NCI-H128 (cell line): ENCODE results near the gene TAC4.
A peak's percentile ranks its signal among the peaks of the same experiment; 100 is the strongest.

Source experiments
- DNase-seq: peaks from one replicate; lab custom pipeline; 2025; ENCODE audit not compliant: unreplicated experiment; lab: John Stamatoyannopoulos, UW

Gene TAC4

DNA sequence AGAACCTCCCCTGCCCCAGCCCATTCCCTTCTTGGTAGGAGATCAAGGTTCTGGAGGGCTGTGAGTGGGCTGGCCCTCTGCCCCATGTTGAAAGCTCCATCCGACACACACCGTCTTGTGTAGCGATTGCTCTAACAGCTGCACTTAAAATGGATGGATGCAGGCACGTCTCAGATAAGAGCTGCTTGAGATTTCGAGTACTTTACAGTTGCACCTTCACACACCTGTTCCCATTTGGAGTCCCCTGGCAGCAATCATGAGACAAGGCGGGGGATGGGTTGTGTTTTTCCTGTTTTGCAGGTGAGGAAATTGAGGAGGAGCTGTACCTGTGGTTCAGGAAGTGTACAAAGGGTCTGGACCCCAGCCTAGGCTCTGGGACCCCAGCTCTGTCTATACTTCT is 25.6 kb upstream of the TAC4 start:
- DNase-seq: peak; percentile 57

GRCh38 chr17:49872754-49873377 is 25.0 kb upstream of the TAC4 start:
- no peak for DNase-seq

DNA sequence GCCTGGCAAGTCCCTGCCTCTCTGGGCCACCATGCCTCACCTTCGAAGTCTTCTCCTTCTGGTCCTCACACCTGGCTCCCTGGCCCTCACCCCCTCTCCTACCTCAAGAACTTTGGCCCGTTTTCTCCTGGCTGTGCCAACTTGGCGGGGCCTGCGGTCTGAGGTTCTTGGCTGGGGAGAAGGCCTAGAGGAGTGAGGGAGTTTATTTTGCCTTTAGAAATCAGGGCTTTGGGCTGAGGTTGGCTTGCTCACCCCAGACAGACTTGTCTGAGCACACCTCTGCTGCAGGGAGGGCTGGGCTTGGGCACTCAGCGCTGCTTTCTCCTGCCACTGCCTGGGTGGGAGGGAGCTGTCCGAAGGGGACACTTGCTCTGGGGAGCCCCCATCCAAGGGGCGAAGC is 23.3 kb upstream of the TAC4 start:
- DNase-seq: no peak

GRCh38 chr17:49870298-49870697 is 22.4 kb upstream of the TAC4 start:
- no peak for DNase-seq

GRCh38 chr17:49869038-49869374 is 21.1 kb upstream of the TAC4 start:
- DNase-seq: no peak

DNA sequence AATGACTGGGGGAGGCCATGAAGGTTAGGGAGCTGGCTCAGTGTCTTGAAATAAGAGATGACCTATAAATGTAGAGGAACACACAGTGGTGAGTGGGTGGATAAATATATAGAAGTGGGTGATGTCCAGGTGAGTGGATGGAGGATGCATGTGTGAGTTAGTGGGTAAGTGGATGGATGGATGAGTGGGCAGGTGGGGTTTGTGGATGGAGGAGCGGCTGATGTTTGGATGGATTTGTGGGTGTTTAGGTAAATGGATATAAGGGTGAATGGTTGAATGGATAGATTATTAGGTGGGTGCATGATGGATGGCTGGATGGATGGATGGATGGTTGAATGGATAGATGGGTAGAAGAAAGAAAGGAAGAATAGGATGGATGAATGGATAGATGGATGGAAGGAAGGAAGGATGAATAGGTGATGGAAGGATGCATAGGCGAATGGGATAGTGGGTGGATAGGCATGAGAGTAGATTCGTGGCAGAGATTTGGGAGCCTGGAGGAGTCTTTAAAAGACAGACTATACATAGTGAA is 19.1 kb upstream of the TAC4 start:
- DNase-seq: no peak

GRCh38 chr17:49866019-49866380 is 18.1 kb upstream of the TAC4 start:
- DNase-seq: no peak

DNA sequence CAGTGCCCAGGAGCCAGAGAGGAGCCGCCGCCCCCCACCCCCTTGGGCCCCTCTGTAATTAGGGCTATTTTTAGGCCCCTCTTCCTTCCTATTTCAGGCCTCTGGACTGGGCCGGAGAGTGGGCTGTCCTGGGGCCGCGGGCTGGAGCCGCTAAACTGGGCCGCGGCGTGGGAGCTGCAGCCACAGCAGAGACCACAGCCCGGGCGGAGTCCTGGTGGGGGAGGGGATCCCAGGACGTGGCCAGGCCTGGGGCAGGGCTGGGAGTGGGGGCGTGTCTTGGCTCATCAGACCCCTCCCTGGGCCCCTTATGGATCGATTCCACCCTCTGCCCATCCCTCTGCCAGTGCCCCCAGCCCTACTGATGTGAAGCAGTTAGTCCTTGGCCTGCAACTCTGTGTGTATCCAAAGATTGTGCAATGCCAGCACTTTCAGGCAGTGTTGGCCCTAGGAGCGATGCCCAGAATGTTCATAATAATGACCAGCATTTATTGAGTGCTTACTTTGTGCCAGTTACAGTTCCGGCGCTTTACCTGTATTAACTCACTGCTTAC is 15.0 kb upstream of the TAC4 start:
- DNase-seq: no peak

GRCh38 chr17:49861150-49861884 is 13.4 kb upstream of the TAC4 start:
- DNase-seq: no peak

DNA sequence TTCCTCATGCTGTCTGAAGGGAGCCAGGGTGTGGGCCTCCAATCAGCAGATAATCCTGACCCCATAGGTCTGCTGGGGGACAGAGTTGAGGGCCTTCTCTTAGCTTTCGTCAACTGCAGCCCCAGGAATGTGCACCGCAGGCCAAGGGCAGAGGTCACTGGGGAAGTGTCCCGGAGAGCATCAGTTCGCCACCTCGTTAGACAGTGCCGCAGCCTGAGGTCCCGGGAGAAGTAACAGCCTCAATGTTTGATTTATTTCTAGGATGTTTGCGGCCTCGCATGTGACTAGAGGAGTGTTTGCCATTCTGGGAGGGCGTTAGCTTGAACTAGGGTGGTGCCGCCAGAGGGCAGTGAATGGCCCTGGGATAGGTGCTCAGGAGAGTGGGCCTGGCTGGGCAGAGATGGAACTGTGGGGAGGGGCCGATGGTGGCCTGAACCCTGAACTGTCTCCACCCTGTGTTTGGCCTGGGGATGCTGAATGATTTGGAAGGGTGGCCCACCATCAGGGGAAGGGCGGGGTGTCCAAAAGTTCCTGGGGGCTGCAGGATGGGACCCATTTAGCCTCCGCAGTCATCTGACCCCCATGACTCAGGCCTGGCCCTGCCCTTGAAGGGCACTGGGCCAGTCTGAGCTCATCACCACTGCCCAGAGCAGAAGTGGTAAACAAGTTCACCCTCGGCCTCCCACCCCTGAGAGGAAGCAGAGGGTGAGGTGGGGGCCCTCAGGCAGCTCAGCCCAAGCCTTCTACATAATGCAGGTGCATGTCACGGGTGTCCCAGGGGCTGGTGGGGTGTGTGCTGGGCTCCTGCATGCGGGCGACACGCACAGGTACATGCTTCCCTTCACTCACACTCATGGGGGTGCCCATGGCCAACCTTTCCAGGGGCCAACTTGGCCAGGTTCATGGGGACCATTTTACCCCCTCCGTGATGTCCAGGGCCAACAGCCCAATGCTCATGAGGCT is 12.4 kb upstream of the TAC4 start:
- DNase-seq: no peak

DNA sequence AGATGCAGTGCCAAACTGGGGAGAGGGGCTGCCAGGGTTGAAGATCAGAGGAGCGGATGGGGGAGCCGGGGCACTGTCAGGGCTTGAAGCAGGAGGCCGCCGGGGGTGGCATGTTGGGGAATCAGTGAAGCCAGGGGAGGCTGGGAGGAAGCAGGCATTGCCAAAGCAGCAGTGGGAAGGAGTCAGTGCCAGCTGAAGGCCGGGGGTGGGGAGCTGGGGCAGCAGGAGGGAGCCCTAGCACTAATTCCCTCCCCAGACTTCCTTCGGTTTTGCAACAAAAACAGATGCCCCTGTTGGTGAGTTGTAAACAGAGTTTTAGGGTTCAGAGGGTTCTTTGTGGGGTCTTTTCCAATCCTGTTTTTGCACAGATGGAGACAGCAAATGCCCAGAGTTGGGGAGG is 10.9 kb upstream of the TAC4 start:
- no peak for DNase-seq

DNA sequence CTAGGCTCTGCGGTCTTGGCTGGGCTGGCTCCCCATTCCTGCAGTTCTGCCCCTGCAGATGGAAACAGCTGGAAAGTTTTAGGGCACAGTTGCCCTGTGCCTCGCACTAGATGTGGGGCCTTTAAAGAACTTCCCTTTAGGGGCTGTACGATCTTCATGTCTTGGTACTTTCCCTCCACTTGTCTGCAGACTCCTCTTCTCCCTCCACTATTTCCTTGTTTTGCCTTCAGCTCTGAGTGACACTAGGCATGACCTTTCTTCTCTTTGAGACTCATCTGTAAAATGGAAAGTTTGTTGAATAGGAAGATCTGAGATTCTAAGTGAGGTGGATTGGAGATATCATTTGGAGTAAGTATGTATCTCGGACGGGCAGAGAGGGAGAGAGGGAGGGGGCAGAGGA is 6.3 kb upstream of the TAC4 start:
- DNase-seq: no peak

DNA sequence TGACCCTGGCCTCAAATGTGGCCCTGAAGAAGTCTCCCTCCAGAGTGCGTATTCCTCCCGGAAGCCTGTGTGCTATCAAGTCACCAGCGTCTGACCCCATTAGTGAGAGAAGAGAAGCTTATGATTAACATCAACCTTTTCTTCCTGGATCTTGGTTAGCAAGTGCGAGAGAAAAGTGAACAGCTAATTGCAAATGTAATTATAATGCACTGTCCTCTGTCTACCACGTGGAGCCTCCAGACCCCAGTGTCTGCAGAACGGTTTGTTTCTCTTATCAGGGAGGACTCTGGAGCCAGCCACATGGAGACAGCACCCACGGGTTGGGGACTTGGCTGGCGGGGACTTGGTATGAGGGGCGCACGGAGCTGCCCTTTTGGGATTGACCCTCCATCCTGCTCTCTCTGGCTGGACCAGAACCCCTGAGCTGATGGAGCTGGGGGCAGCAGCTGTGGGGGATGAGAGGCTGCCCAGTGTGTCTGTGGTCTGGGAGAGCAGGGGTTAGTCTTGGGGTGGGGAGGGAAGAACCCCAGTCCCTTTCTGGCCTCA is 5.7 kb upstream of the TAC4 start:
- no peak for DNase-seq

GRCh38 chr17:49851387-49852291 is 3.8 kb upstream of the TAC4 start:
- DNase-seq: peak; percentile 15

DNA sequence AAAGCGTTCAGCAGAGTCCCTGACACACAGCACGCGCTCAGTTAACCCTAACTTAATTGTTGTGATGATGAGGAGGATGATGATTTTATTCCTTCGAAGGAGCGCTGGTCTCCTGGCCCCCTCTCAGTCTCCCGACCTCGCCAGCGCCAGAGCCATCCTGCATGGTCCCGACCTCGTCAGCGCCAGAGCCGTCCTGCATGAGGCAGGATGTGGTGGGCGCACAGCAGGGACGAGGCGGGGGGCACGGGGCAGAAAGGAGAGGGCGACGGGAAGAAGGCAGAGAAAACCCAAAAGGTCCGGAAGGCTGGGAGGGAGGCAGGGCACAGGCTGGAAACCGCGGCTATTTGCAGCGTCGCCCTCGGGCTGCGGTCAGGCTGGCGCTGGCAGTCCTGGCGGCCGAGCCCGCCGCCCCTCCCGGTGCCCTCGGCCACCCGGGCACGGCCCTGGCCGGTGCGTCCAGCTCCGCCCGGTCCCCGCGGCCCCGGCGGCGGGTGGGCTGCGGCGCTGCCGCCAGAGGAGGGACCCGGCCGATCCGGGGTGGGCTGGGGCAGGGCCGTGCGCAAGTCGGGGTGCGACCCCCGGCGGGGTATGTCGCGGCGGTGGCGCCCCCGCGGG is 3.0 kb upstream of the TAC4 start:
- DNase-seq: no peak

DNA sequence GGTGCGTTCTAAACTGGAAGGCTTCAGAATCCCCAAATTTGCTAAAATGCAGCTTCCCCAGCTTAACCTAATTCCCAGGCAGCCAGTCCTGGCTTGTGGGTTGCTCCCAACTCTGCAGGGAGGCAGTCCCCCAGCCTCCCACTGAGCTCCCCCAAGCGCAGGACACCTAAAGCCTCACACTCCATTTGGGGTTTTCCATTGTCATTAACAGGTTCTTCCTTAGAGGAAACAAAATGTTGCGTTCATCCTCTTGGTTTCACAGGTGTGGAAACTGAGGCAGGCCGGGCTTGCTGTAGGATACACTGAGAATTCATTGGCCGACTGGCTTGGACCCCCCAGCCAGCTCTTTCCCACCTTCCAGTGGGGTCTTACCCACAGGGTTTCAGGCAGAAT is 2.3 kb upstream of the TAC4 start:
- no peak for DNase-seq

DNA sequence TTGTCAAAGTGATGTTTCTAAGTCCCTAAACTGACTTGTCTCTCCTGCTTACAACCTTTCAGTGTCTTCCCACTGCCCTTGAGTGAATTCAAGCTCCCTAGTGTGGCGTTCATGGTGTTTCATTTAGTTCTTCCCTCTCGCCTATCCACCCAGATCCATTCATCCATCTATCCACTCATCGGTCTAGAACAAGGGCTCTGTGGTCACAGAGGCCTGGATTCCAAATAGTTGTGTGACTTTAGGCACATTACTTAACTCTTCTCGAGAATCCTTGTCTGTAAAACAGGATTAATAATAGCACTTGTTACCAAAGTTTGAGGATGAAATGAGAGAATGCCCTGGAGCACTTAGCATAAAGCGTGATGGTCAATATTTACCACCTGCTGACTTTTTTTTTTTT is 870 bp upstream of the TAC4 start:
- no peak for DNase-seq

- DNase-seq: no peak
These were observed 744 bp downstream of the TAC4 start for GRCh38 chr17:49846938-49847712.

DNA sequence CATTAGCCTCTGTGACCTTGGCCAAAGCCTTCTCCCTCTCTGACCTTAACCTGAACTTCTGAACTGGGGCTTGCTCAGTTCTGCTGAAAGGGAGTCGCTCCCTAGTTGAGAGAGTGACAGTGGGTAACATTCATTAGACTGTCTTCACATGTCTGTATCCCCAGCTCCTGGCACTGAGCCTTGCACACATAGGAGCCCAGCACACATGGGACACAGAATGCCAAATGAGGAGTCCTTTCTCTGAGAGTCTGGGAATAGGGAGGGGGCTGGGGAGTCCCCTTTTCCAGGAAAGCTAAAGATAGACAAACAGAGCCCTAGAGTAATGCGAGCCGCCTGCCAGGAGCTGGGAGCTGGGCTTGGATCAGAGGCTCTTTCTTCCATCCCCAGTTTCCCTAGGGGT is 2.5 kb downstream of the TAC4 start:
- DNase-seq: no peak
